Hepatocyte (in vitro differentiated cells): Measurements from ENCODE around the gene GAS2. TPM values are rescaled to one million over a fixed set of nuclear protein-coding genes. Genes with fewer than 3 reads are reported as not detected.

Source experiments
- DNase-seq: peaks from one replicate; pipeline ENCODE4 v3.0.0-alpha.2; 2016; ENCODE audit warnings: low spot score
- H2AFZ ChIP-seq: fragments of 200-600 bp; sonication (generic); 2 replicates; pipeline ENCODE4 v1.6.0; 2016; ENCODE audit warnings: antibody characterized with exemption, mild to moderate bottlenecking
- H3K27ac ChIP-seq: fragments of 200-600 bp; sonication (generic); 2 replicates; pipeline ENCODE4 v1.5.1; 2016; ENCODE audit warnings: mild to moderate bottlenecking
- H3K27me3 ChIP-seq: fragments of 200-600 bp; sonication (generic); 2 replicates; pipeline ENCODE4 v1.6.1; 2016
- H3K36me3 ChIP-seq: fragments of 200-600 bp; sonication (generic); replicated peaks from 2 replicates; pipeline ENCODE4 v1.5.1; 2016; ENCODE audit warnings: low read depth; ENCODE audit not compliant: insufficient read depth
- H3K4me1 ChIP-seq: fragments of 200-600 bp; sonication (generic); 2 replicates; pipeline ENCODE4 v1.5.1; 2016; ENCODE audit warnings: mild to moderate bottlenecking, moderate library complexity; ENCODE audit not compliant: insufficient read depth
- H3K4me2 ChIP-seq: fragments of 200-600 bp; sonication (generic); 2 replicates; pipeline ENCODE4 v1.6.0; 2016
- H3K4me3 ChIP-seq: fragments of 200-600 bp; sonication (generic); 2 replicates; pipeline ENCODE4 v1.5.1; 2016; ENCODE audit warnings: mild to moderate bottlenecking
- H3K79me2 ChIP-seq: fragments of 200-600 bp; sonication (generic); 2 replicates; pipeline ENCODE4 v1.6.0; 2017; ENCODE audit warnings: mild to moderate bottlenecking
- H3K9me2 ChIP-seq: fragments of 200-600 bp; sonication (generic); replicated peaks from 2 replicates; pipeline ENCODE4 v1.6.0; 2017; ENCODE audit warnings: mild to moderate bottlenecking; ENCODE audit not compliant: insufficient read depth
- H3K9me3 ChIP-seq: fragments of 200-600 bp; sonication (generic); 2 replicates; pipeline ENCODE4 v1.5.1; 2016; ENCODE audit warnings: low read depth, mild to moderate bottlenecking
- H4K20me1 ChIP-seq: fragments of 200-600 bp; sonication (generic); 2 replicates; pipeline ENCODE4 v1.6.0; 2016; ENCODE audit warnings: mild to moderate bottlenecking; ENCODE audit not compliant: insufficient read depth, poor library complexity, severe bottlenecking
- CTCF ChIP-seq: fragments of 200-600 bp; sonication (generic); IDR thresholded peaks from 2 replicates; pipeline ENCODE4 v1.5.1; 2016; ENCODE audit warnings: antibody characterized with exemption, mild to moderate bottlenecking; ENCODE audit not compliant: poor library complexity
- EZH2 ChIP-seq: fragments of 200-600 bp; sonication (generic); IDR thresholded peaks from 2 replicates; pipeline ENCODE4 v1.6.1; 2016; ENCODE audit warnings: antibody characterized with exemption, mild to moderate bottlenecking, borderline replicate concordance
- EZH2phosphoT487 ChIP-seq: fragments of 200-600 bp; sonication (generic); IDR thresholded peaks from one replicate; pipeline ENCODE4 v1.6.1; 2018; ENCODE audit warnings: antibody characterized with exemption, mild to moderate bottlenecking, low read depth, moderate library complexity; ENCODE audit not compliant: unreplicated experiment, severe bottlenecking
- WGBS: methylation state at CpG from one replicate; pipeline ENCODE4 v1.1.6; 2016; ENCODE audit warnings: low lambda C conversion rate; ENCODE audit errors: missing lambda C conversion rate; 5-methylcytosine and 5-hydroxymethylcytosine counted together
- polyA plus RNA-seq: library from polyadenylated mRNA; unstranded; fragments of >200 nt; fragmentation: Nextera tagmentation; extraction: Ambion mirVana; gene quantifications from 2 replicates; pipeline ENCODE4 v1.2.1, GENCODE V29; 2016
- total RNA-seq: library from RNA; depleted of rRNA; stranded (reverse); fragments of >200 nt; gene quantifications from 2 replicates; pipeline ENCODE4 v1.2.3, GENCODE V29; 2014

GAS2 gene
- total and polyA plus RNA-seq, 2 experiments from 2014 or later: 13.3 to 37.0 TPM

- no peak overlapping the region for H2AFZ ChIP-seq
- no peaks in the 10 kb centered on the region for H3K4me1 ChIP-seq
- no peaks in the 10 kb centered on the region for H4K20me1 ChIP-seq
- no peaks in the 10 kb centered on the region for H3K79me2 ChIP-seq
- TF ChIP-seq EZH2phosphoT487 (no peak), EZH2 (no peak), CTCF (no peak)
- no peaks in the 10 kb centered on the region for H3K27me3 ChIP-seq
- H3K9me2 ChIP-seq: no peaks in the 10 kb centered on the region
- H3K4me3 ChIP-seq: no peak overlapping the region
- 73% methylated on average over 3 of the region's 3 CpGs for WGBS
- H3K36me3 ChIP-seq: no peaks in the 10 kb centered on the region
- DNase-seq: peak; percentile 9
- H3K4me2 ChIP-seq: no peak overlapping the region
- no peaks in the 10 kb centered on the region for H3K9me3 ChIP-seq
- H3K27ac ChIP-seq: peak overlapping the region; percentile 66
Observed at GRCh38 chr11:22711071-22711770, 44.8 kb downstream of the GAS2 start.

GRCh38 chr11:22711880-22712279 is 45.5 kb downstream of the GAS2 start:
- Histone ChIP-seq H3K27me3 (no peaks in the 10 kb centered on the region), H3K4me1 (no peaks in the 10 kb centered on the region), H4K20me1 (no peaks in the 10 kb centered on the region), H3K4me2 (no peak overlapping the region), H3K9me2 (no peaks in the 10 kb centered on the region), H3K79me2 (no peaks in the 10 kb centered on the region), H3K4me3 (no peak overlapping the region), H3K9me3 (no peaks in the 10 kb centered on the region), H3K36me3 (no peaks in the 10 kb centered on the region), H3K27ac (no peak overlapping the region), H2AFZ (no peak overlapping the region)
- WGBS: 70% methylated on average over 1 of the region's 1 CpG
- DNase-seq: no peak
- TF ChIP-seq EZH2phosphoT487 (no peak), EZH2 (no peak)

GRCh38 chr11:22713336-22713735 is 46.9 kb downstream of the GAS2 start:
- Histone ChIP-seq H2AFZ (no peak overlapping the region), H4K20me1 (no peaks in the 10 kb centered on the region), H3K9me3 (no peaks in the 10 kb centered on the region), H3K4me1 (no peaks in the 10 kb centered on the region), H3K79me2 (no peaks in the 10 kb centered on the region), H3K4me3 (no peak overlapping the region), H3K27ac (no peak overlapping the region), H3K4me2 (no peak overlapping the region), H3K27me3 (no peaks in the 10 kb centered on the region), H3K9me2 (no peaks in the 10 kb centered on the region), H3K36me3 (no peaks in the 10 kb centered on the region)
- no peak for DNase-seq
- 76% methylated on average over 1 of the region's 1 CpG for WGBS
- TF ChIP-seq EZH2 (no peak), CTCF (no peak), EZH2phosphoT487 (no peak)

- TF ChIP-seq EZH2phosphoT487: no peak
- TF ChIP-seq CTCF: no peak
- TF ChIP-seq EZH2: no peak
- no peaks in the 10 kb centered on the region for H3K9me2 ChIP-seq
- no peaks in the 10 kb centered on the region for H3K36me3 ChIP-seq
- 91% methylated on average over 3 of the region's 3 CpGs for WGBS
- no peaks in the 10 kb centered on the region for H4K20me1 ChIP-seq
- H3K79me2 ChIP-seq: no peaks in the 10 kb centered on the region
- H2AFZ ChIP-seq: no peak overlapping the region
- no peaks in the 10 kb centered on the region for H3K4me1 ChIP-seq
- DNase-seq: no peak
- no peaks in the 10 kb centered on the region for H3K27me3 ChIP-seq
- no peak overlapping the region for H3K4me3 ChIP-seq
- no peak overlapping the region for H3K4me2 ChIP-seq
- H3K9me3 ChIP-seq: no peaks in the 10 kb centered on the region
- no peak overlapping the region for H3K27ac ChIP-seq
Observed at GRCh38 chr11:22715971-22716370, 49.6 kb downstream of the GAS2 start.
